NCI-H146 treated with DMSO at 0.1 percent for 48 hours (cell line): Measurements from ENCODE around the gene IFNL3.
"Not testable (repeated sequence)": the region's sequence is repeated elsewhere in the genome, so short reads cannot be mapped to it uniquely, and the experiment has no call there.

ENCODE experiments used
- DNase-seq: peaks from one replicate; lab custom pipeline; 2025; ENCODE audit not compliant: unreplicated experiment; lab: John Stamatoyannopoulos, UW

The IFNL3 gene

DNA sequence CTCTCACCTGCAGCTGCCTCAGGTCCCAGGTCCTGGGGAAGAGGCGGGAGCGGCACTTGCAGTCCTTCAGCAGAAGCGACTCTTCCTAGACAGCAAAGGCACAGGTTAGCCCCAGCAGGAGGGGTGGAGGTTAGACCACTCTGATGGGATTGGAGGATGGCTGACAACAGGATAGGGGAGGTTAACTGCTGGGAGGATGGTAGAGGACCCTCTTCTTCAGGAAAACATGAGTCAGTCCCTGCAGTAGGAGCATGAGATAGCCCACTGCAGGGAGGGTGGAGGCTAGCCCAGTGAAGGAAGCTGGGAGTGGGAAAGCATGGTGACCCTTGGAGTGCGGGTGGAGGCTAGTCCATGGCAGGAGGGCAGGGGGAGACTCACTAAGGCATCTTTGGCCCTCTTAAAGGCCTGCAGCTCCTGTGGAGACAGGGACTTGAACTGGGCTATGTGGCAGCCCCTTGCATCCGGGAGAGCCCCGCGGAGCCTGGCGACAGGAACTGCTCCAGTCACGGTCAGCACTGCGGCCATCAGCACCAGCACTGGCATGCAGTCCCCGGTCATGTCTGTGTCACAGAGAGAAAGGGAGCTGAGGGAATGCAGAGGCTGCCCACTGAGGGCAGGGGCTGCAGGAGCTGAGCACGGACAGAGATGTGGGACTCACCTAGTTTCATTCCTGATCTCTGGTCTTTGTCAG is at the start of gene IFNL3:
IFNL3 (minus strand) TSS at position 597 of the 691 bp plus-strand sequence; CDS start at position 558, 39 bp downstream.
- DNase-seq = not testable (repeated sequence)

DNA sequence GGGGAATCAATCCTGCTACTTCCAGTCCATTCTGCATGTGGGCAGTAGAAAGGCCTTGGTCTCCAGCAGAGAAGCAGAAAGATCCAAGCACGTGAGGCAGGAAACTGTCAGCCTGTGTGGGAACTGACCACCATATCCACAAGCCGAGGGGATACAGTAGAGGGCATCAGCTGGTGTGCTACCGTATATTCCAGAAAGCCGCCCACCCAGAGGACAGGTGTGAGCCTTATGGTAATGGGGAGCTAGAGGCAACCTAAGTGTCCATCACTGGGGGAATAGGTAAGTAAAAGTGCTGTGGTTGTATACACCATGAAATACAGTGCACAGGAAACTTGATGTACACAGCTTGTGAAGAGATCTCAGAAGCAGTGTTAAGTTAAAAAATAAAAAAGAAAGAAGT is 48.6 kb upstream of the IFNL3 start:
- no peak for DNase-seq

DNA sequence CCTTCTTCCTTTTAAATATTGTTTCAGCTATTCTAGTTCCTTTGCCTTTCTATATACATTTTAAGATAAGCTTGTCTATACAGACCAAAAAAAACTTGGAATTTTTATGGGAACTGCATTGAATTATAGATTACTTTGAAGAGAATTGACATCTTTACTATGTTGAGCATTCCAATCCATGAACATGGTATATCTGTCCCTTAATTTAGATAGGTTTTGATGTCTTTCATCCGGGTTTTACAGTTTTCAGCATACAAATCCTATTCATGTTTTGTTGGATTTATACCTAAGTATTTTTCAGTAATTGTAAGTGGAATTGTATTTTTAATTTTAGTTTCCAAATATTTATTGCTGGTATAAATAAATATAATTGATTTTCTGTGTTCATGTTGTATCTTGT is 39.2 kb upstream of the IFNL3 start:
- no peak for DNase-seq

DNA sequence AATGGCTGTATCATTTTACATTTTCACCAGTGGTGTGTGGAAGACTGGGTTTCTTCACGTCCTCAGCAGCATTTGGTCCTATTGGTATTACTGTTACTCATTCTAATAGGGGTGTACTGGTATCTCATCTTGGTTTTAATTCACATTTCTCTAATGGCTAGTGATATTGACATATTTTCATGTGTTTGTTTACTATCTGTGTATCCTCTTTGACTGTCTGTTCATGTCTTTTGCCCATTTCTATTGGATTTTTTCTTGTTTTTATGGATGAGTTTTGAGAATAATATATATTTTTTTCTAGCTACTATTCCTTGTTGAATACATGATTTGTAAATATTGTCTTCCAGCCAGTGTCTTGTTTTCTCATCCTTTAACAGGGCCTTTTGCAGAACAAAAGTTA is 37.2 kb upstream of the IFNL3 start:
- no peak for DNase-seq

DNA sequence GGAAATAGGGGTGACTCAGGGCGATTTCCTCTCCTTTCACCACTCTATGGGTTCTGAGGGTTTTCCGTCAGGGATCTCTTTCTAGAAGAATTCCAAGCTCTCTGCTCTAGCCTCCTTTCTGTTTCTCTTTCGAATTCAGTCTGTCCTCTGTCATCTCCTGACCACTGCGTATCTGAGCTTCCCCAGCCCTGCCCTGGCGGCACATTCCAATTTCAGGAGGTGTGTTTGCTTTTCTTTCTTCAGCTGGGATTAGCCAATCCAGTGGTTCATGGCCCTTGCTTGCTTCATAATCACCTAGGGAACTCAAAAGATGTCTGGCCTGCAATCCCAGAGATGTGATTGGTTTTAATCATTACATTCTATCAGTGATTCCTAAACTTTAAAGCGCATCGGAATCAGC is 32.8 kb upstream of the IFNL3 start:
- DNase-seq = no peak

DNA sequence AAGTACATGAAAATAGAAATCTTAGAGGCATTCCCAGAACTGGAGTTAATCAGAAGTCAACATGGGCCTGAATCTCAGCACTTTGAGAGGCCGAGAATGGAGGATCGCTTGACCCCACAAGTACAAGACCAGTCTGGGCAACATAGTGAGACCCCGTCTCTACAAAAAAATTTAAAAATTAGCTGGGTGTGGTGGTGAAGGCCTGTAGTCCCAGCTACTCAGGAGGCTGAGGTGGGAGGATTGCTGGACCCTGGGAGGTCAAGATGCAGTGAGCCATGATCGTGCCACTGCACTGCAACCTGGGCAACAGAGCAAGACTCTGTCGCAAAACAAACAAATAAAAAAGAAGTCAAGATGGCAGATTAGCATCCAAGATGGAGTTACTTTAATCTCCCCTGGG is 31.9 kb upstream of the IFNL3 start:
- no peak for DNase-seq

DNA sequence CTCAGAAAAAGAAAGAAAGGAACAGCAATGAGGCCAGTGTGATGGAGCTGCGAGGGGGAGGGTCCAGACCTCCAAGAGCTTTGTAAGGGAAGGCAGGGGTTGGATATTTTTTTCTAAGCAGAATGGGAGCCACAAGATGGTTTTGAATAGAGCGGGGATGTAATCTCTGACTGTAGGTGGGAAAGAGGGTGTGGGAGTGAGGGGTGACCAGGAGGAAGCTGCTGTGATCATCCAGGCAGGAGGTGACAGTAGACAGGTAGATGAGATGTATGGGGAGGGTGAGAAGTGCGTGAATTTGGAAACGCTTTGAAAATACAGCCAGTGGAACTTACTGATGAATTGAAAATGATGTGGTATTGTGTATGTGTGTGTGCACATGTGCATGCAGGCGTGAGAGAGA is 30.8 kb upstream of the IFNL3 start:
- no peak for DNase-seq

DNA sequence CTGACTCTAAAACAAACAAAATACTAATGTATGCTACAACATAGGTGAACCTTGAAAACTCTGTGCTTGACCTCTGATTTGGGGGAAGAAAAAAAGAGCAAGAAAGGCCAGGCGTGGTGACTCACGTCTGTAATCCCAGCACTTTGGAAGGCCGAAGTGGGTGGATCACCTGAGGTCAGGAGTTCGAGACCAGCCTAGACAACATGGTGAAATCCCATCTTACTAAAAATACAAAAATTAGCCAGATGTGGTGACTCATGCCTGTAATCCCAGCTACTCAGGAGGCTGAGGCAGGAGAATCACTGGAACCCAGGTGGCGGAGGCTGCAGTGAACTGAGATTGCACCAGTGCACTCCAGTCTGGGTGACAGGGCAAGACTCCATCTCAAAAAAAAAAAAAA is 29.1 kb upstream of the IFNL3 start:
- not testable (repeated sequence) for DNase-seq

DNA sequence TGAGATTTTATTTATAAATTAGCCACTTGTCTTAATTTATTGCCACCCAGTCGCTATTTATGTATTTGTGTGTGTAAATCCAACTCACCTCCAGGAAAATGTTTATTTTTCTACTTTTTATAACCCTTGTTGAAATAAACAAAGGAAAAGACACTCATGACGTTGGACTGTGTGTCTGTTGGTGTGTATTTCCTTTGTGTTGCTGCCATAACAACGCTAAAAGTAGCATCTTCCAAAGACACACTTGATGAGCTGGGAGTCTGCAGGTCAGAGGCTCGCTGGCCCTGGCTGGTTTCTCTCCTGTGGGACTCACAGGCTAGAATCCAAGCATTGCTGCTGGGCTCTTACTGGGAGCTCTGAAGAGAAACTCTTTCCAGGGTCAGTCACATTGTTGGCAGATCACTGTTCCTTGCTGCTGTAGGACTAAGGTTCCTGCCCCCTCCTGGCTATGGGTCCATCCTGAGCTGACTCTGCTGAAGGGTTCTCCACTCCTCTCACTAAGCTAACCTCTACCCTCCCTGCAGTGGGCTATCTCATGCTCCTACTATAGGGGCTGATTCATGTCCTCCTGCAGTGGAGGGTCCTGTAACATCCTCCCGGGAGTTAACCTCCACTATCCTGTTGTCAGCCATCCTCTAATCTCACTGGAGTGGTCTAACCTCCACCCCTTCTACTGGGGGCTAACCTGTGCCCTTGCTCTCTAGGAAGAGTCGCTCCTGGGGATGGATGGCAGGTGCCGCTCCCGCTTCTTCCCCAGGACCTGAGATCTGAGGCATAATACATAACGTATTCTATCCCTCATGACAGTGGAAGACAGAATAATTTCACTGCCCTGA is 25.4 kb upstream of the IFNL3 start:
- DNase-seq = no peak

DNA sequence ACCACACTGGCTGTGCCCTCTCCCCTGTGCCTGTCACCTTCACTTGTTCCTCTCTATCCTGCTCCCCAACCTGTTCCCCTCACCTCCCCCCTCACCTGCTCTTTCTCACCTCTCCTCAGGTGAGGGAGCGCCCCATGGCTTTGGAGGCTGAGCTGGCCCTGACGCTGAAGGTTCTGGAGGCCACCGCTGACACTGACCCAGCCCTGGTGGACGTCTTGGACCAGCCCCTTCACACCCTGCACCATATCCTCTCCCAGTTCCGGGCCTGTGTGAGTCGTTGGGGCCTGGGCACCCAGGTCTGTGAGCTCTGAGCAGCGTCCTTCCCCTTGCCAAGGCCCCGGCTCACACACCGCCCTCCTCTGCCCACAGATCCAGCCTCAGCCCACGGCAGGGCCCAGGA is 24.6 kb upstream of the IFNL3 start:
- DNase-seq = not testable (repeated sequence)

DNA sequence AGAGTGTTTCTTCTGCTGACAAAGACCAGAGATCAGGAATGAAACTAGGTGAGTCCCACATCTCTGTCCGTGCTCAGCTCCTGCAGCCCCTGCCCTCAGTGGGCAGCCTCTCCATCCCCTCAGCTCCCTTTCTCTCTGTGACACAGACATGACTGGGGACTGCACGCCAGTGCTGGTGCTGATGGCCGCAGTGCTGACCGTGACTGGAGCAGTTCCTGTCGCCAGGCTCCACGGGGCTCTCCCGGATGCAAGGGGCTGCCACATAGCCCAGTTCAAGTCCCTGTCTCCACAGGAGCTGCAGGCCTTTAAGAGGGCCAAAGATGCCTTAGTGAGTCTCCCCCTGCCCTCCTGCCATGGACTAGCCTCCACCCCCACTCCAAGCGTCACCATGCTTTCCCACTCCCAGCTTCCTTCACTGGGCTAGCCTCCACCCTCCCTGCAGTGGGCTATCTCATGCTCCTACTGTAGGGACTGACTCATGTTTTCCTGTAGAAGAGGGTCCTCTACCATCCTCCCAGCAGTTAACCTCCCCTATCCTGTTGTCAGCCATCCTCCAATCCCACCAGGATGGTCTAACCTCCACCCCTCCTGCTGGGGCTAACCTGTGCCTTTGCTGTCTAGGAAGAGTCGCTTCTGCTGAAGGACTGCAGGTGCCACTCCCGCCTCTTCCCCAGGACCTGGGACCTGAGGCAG is 23.9 kb upstream of the IFNL3 start:
- DNase-seq = not testable (repeated sequence)

DNA sequence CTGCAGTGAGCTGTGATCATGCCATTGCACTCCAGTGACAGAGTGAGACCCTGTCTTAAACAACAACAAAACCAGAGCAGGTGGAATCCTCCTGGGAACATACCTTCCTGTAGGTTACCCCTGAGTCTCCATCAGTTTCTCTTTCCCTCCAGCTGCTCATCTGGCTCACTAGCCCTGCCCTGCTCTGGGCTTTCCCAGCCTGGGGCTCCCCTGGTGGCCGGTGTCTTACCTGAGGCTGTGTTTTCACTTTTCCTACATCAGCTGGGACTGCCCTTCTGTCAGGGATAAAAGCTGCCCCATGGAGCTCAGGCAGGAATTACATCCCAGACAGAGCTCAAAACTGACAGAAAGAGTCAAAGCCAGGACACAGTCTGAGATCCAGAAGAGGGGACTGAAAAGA is 23.3 kb upstream of the IFNL3 start, which contains the start of gene IFNL2:
IFNL2 (plus strand) TSS at position 312 of the 400 bp plus-strand sequence. CDS start 173 bp downstream, outside the sequence.
- not testable (repeated sequence) for DNase-seq

DNA sequence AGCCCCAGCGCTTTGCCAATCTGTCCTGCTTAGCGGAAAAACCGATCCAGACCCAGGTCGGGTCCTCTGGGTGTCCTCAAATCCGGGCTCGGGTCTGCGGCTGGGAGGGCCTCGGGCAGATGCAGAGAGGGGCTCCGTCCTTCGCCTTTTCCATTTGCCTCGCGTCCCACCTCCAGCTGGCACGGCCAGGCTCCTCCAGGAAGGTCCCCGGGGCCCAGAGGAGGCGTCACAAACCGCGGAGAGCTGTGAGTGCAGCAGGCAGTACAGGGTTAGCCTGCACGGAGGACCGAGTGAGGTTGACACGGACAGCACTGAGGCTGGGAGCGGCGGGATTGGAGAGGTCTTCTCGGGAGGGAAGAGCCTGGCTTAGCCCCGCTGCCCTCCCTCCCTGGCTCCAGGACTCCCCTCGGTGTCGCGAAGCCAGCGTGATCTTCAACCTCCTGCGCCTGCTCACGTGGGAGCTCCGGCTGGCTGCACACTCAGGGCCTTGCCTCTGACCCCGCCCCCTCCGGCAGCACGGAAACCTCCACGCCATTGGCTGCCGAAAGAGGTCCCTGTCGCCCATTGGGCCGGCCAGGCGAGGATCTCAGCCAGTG is 20.6 kb upstream of the IFNL3 start:
- DNase-seq = no peak

DNA sequence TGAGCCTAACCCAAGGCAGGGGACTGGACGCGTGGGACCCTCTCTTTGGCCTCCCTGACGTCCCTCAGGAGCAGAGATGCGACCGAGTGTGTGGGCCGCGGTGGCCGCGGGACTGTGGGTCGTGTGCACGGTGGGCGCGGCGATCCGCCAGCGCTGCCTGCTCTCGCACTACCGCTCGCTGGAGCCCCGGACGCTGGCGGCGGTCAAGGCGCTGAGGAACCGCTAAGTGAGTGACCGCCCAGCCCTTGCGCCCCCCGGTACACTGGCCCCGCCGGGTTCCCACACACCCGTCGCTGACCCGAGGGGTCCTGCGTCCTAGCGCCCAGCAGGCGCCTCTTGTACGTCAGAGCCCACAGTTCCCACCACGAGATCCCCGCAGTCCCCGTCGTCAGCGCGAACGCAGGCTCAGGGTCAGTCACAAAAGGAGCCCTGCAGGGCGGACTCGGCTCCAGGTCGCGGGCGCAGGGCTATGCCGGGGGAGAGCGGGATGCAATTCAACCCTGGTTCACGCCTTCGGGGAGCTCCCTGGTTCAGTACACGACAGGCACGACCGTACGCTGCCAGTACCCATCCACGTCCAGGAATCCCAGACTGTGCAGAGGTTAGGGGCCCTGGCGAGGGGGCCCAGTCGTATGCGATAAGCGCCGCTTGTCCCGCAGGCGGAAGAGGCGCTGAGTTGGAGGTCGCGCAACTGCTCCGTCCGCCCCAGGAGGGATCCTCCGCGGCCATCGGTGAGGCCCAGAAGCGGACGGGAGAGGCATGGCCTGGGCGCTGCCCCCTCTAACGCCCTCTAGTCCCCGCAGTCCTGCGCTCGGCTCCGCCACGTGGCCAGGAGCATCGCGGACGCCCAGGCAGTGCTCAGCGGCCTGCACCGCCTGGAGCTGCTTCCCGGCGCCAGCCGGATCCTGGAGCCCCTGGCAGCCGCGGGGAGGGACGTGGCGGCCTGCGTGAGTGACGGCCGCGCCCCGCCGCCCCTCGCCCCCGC is 19.8 kb upstream of the IFNL3 start:
- no peak for DNase-seq

DNA sequence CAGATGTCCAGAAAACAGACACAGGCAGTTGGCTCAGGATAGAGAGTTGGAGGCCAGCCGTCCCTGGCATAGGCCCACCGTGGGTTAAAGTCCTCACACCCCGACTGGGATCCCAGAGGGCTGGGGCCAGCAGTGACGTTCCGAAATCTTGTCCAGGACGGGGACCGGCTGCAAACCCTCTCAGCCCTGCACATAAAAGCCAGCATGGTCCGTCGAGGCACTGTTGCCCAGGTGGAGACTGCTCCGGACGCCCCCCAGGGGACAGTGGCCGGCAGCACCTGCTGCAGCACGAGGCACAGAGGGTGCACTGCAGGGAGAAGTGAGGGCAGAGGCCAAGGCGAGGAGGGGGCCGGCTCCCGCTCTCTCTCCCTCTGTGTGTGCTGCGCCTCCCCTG is 19.1 kb upstream of the IFNL3 start:
- DNase-seq = no peak

DNA sequence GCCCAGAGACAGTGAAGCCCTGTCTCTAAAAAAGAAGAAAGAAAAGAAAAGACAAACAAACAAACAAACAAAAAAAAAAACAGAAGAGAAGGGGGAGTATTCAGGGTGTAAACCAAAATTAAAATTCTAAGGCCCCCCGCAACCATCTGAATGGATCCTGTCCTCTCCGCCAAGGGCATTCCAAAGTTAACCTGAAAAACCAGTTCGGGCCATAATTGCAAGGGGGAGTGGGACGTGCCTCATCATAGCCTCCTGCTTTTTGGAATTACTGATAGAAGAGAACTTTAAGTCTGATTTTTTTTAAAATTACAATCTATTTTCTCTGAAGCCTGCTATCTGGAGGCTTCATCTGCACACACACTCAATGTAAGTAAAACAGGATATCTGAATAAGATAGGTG is 17.7 kb upstream of the IFNL3 start:
- DNase-seq = no peak

DNA sequence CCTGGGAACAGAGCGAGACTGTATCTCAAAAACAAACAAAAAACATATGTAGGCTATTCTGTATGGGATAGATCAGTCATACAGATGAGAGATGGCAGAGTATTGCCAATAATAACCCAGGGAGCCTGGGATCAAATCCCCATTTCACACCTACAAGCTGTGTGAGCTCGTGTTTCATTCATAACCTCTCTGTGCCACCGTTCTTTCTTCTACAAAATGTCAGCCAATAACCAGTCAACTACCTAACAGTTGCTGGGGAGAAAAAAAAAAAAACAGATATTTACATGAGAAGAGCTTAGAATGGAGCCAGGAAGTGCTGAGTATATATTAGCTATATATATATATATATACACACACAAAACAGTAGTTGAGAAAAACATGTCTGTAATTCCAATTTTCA is 16.9 kb upstream of the IFNL3 start:
- DNase-seq = no peak

DNA sequence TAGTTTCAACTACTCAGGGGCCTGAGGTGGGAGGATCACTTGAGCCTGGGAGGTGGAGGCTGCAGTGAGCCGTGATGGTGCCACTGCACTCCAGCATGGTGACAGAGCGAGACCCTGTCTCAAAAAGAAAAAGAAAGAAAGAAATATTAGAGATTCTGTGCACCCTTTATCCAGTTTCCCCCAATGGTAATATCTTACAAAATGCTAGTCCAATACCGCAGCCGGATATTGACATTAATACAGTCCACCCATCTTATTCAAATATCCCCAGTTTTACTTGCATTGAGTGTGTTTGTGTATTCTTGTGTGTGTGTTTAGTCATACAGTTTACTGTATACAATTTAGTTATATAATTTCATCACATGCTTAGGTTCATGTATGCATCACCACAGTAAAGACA is 12.4 kb upstream of the IFNL3 start:
- DNase-seq = no peak

DNA sequence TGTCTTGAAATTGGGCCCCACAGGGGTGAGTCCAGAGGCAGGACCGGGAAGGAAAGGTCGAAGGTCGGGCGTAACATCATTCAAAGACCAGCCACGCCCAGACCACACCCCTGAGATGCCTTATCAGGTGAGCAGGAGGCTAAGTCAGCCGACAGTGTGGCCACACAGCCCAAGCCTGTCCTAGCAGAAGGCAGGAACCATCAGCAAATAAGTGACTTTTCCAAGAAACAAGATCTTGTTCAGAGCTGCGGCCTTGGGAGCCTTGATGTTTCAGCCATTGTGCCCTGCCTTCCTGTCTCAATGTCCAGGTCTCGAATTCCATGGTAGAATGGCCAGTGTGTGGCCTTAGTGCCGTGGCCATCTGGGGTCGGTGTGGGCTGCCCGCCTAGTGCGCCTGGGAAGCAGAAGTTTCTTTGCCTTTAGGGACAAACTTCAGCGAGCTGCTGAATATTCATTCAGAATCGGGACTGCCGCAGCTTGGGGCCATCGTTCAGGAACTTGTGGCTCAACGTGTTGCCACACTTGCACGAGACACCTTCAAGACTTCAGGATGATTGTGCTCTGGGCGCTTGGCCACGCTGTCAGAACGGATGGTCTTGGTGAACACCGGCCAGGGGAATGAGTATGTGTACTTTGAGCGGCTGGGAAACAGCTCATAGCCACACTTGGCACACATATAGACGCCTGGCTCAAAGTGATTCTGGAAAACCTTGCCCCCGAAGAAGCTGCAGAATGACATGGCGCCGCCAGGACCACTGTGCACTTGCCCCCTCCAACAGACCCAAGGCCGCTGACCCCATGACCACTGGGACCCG is 9.9 kb upstream of the IFNL3 start:
- no peak for DNase-seq
